ENCODE data around the gene ITPKC. TPM values are rescaled to one million over a fixed set of nuclear protein-coding genes. Genes with fewer than 3 reads are reported as not detected.

ITPKC gene
- total RNA-seq: 1 to 10 TPM; 5.2 to 5.7 TPM

GRCh38 chr19:40716482-40717324, at the start of gene ITPKC, which contains the start of gene COQ8B:
Gene ITPKC (plus strand): TSS chr19:40717112. CDS start chr19:40717136, 24 bp downstream.
Gene COQ8B (minus strand): TSS chr19:40716886. CDS start chr19:40714632, 2,254 bp downstream.
- ChIA-PET CTCF (interaction anchor here (1.0 to 2.1 kb wide), 9 partner anchors 34 to 103 kb away, joined by 3 to 10 read pairs (median 4); partner anchors contain the start of genes ACTMAP and RAB4B), POLR2A (interaction anchor here (0.6 to 2.4 kb wide), 12 partner anchors 26 to 290 kb away, joined by 3 to 15 read pairs (median 3); partner anchors contain the start of genes ACTMAP, EGLN2, NUMBL and SNRPA)

- POLR2A ChIA-PET: no interaction called here
- CTCF ChIA-PET: no interaction called here
Observed at GRCh38 chr19:40667602-40668001, 49.3 kb upstream of the ITPKC start.

GRCh38 chr19:40668991-40669614, 47.8 kb upstream of the ITPKC start:
- ChIA-PET CTCF (no interaction called here), POLR2A (no interaction called here)

- ChIA-PET POLR2A (no interaction called here), CTCF (interaction anchor here (1.0 kb wide), 1 partner anchor 37 kb away, joined by 5 read pairs; no protein-coding TSS in a partner anchor)
Observed at GRCh38 chr19:40671404-40671803, 45.5 kb upstream of the ITPKC start.

GRCh38 chr19:40672038-40672437, 44.9 kb upstream of the ITPKC start:
- ChIA-PET CTCF (no interaction called here), POLR2A (interaction anchor here (0.9 kb wide), 1 partner anchor 19 kb away, joined by 3 read pairs; no protein-coding TSS in a partner anchor)

GRCh38 chr19:40672573-40673299, 44.2 kb upstream of the ITPKC start:
- CTCF ChIA-PET: interaction anchor here (1.1 kb wide), 1 partner anchor 10 kb away, joined by 3 read pairs; no protein-coding TSS in a partner anchor

GRCh38 chr19:40673397-40673796, 43.5 kb upstream of the ITPKC start:
- ChIA-PET POLR2A (no interaction called here), CTCF (interaction anchor here (1.1 kb wide), 1 partner anchor 10 kb away, joined by 3 read pairs; no protein-coding TSS in a partner anchor)

More at GRCh38 chr19:40672573-40673299, 44.2 kb upstream of the ITPKC start:
- POLR2A ChIA-PET: interaction anchor here (0.9 kb wide), 1 partner anchor 19 kb away, joined by 3 read pairs; no protein-coding TSS in a partner anchor

- ChIA-PET CTCF (interaction anchor here (1.1 kb wide), 1 partner anchor 11 kb away, joined by 3 read pairs; no protein-coding TSS in a partner anchor), POLR2A (interaction anchor here (0.7 kb wide), 1 partner anchor 48 kb away, joined by 11 read pairs; no protein-coding TSS in a partner anchor)
Observed at GRCh38 chr19:40674291-40674690, 42.6 kb upstream of the ITPKC start.

- ChIA-PET POLR2A (no interaction called here), CTCF (interaction anchor here (0.5 kb wide), 1 partner anchor 42 kb away, joined by 4 read pairs; no protein-coding TSS in a partner anchor)
Observed at GRCh38 chr19:40677156-40677555, 39.8 kb upstream of the ITPKC start.

- ChIA-PET POLR2A (no interaction called here), CTCF (no interaction called here)
Observed at GRCh38 chr19:40681039-40681438, 35.9 kb upstream of the ITPKC start.

- ChIA-PET POLR2A (interaction anchor here (0.5 kb wide), 1 partner anchor 113 kb away, joined by 3 read pairs; no protein-coding TSS in a partner anchor), CTCF (interaction anchor here (0.5 kb wide), 1 partner anchor 138 kb away, joined by 3 read pairs; no protein-coding TSS in a partner anchor)
Observed at GRCh38 chr19:40682431-40682964, 34.4 kb upstream of the ITPKC start.

- POLR2A ChIA-PET: no interaction called here
Observed at GRCh38 chr19:40683437-40683836, 33.5 kb upstream of the ITPKC start.

GRCh38 chr19:40684280-40684679, 32.6 kb upstream of the ITPKC start:
- CTCF ChIA-PET: no interaction called here
- POLR2A ChIA-PET: no interaction called here

More at GRCh38 chr19:40683437-40683836, 33.5 kb upstream of the ITPKC start:
- CTCF ChIA-PET: no interaction called here

- CTCF ChIA-PET: no interaction called here
- POLR2A ChIA-PET: no interaction called here
Observed at GRCh38 chr19:40685016-40685526, 31.8 kb upstream of the ITPKC start.

- POLR2A ChIA-PET: no interaction called here
Observed at GRCh38 chr19:40685563-40685962, 31.3 kb upstream of the ITPKC start.

GRCh38 chr19:40686882-40687524, 29.9 kb upstream of the ITPKC start:
- CTCF ChIA-PET: interaction anchor here (1.3 kb wide), 1 partner anchor 24 kb away, joined by 3 read pairs; no protein-coding TSS in a partner anchor
- POLR2A ChIA-PET: no interaction called here

More at GRCh38 chr19:40685563-40685962, 31.3 kb upstream of the ITPKC start:
- CTCF ChIA-PET: no interaction called here

- CTCF ChIA-PET: interaction anchor here (1.3 kb wide), 1 partner anchor 24 kb away, joined by 3 read pairs; no protein-coding TSS in a partner anchor
- POLR2A ChIA-PET: no interaction called here
Observed at GRCh38 chr19:40687525-40688016, 29.3 kb upstream of the ITPKC start.

- ChIA-PET CTCF (interaction anchor here (1.2 kb wide), 1 partner anchor 26 kb away, joined by 4 read pairs; no protein-coding TSS in a partner anchor), POLR2A (no interaction called here)
Observed at GRCh38 chr19:40688309-40688708, 28.6 kb upstream of the ITPKC start.

Data from activated CD8-positive, alpha-beta memory T cell treated with anti-CD3 and anti-CD28 coated beads for 36 hours (primary cell).